ENCODE measurements around the gene SRA1. TPM values are rescaled to one million over a fixed set of nuclear protein-coding genes. Genes with fewer than 3 reads are reported as not detected.
A peak's percentile ranks its signal among the peaks of the same experiment; 100 is the strongest.

The SRA1 gene
- total and polyA plus RNA-seq, 2 of the 4 experiments (the other 2 are of a cell fraction), result 52.9 to 54.8 TPM

- CTCF ChIA-PET, result no interaction called here
- peak; percentile 26 for DNase-seq
- no CpG with 5 or more reads among the region's 8 CpGs for WGBS, 2 experiments (ENCODE audit: extremely low coverage in 2 of 2, insufficient read length in 1 of 2)
Measured at GRCh38 chr5:140575309-140575708, 18.0 kb upstream of the SRA1 start.

More at GRCh38 chr5:140575309-140575708, 18.0 kb upstream of the SRA1 start:
- dilution Hi-C loops (cut with HindIII; ENCODE audit: low sequenced_read_pairs, unreplicated experiment), result no loop called here
- Histone ChIP-seq H3K27me3 (ENCODE audit: control insufficient read depth, insufficient read depth, low read length) (no peaks in the 10 kb centered on the region), H2BK15ac (ENCODE audit: low read depth, low read length) (no peak overlapping the region), H3K14ac (replicated peaks; ENCODE audit: low read depth, low read length) (no peak overlapping the region), H3K27ac (ENCODE audit: insufficient read depth, low read length) (no peak overlapping the region), H2BK5ac (ENCODE audit: low read depth, low read length, poor library complexity, severe bottlenecking) (no peak overlapping the region), H3K9me3 (ENCODE audit: control insufficient read depth, insufficient read depth, low read length) (no peaks in the 10 kb centered on the region), H3K79me1 (ENCODE audit: low read depth in 1 of 2, low read length in 2 of 2) (no peaks in the 10 kb centered on the region; a peak in 1 of 4 replicates), H4K91ac (ENCODE audit: insufficient read depth, low read depth, low read length) (no peak overlapping the region), H4K5ac (ENCODE audit: low read depth, low read length) (no peak overlapping the region), H3K36me3 (ENCODE audit: control insufficient read depth, insufficient read depth, low read length) (0 out of 2 replicates have a peak, but pooled peaks cover 2% of the 10 kb centered on the region), H3K9me1 (ENCODE audit: insufficient read depth, low read length) (peaks cover 2% of the 10 kb centered on the region; the same call in 1 of the 2 replicates), H3K23ac (ENCODE audit: low read depth, low read length) (no peak overlapping the region), H3K4me3 (ENCODE audit: insufficient read depth, low read depth, low read length) (no peak overlapping the region), H4K20me1 (ENCODE audit: insufficient read depth, low read length) (no peaks in the 10 kb centered on the region), H3K18ac (ENCODE audit: low read depth, low read length) (no peak overlapping the region), H2BK120ac (ENCODE audit: low read depth, low read length) (no peak overlapping the region), H2BK20ac (ENCODE audit: low read depth, low read length) (no peak overlapping the region), H3K4ac (ENCODE audit: low read depth, low read length) (no peak overlapping the region), H3K4me2 (ENCODE audit: low read depth, low read length) (no peak overlapping the region), H2AK5ac (ENCODE audit: low read depth, low read length) (no peak overlapping the region), H3K56ac (ENCODE audit: extremely low read depth, insufficient read depth, low read length) (no peak overlapping the region), H2AK9ac (replicated peaks; ENCODE audit: low read depth, low read length, poor library complexity) (no peak overlapping the region), H3K9ac (ENCODE audit: low read depth, low read length) (no peak overlapping the region), H2AFZ (replicated peaks; ENCODE audit: low read length, poor library complexity) (peak overlapping the region; percentile 9), H4K8ac (ENCODE audit: low read depth in 2 of 2, low read length in 2 of 2) (no peak overlapping the region), H3K4me1 (ENCODE audit: control insufficient read depth, insufficient read depth, low read length) (peaks cover 5% of the 10 kb centered on the region; the same call in 1 of the 2 replicates)
- ATAC-seq (ENCODE audit: low read depth), result peak; percentile 52; the same call in 1 of the 2 replicates
- intact Hi-C loops (cut with micrococcal nuclease), result loop anchor here (1.0 kb wide), 1 partner anchor 60 kb away; no protein-coding TSS in a partner anchor
- BruUV-seq (replicated peaks), result no TSS peak
- TF ChIP-seq, protein P1, sequence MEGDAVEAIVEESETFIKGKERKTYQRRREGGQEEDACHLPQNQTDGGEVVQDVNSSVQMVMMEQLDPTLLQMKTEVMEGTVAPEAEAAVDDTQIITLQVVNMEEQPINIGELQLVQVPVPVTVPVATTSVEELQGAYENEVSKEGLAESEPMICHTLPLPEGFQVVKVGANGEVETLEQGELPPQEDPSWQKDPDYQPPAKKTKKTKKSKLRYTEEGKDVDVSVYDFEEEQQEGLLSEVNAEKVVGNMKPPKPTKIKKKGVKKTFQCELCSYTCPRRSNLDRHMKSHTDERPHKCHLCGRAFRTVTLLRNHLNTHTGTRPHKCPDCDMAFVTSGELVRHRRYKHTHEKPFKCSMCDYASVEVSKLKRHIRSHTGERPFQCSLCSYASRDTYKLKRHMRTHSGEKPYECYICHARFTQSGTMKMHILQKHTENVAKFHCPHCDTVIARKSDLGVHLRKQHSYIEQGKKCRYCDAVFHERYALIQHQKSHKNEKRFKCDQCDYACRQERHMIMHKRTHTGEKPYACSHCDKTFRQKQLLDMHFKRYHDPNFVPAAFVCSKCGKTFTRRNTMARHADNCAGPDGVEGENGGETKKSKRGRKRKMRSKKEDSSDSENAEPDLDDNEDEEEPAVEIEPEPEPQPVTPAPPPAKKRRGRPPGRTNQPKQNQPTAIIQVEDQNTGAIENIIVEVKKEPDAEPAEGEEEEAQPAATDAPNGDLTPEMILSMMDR (conservative IDR thresholded peaks at IDR 0.05; ENCODE audit: low read depth, low read length), result peak; percentile 45; the same call in 1 of the 2 replicates
- peak; percentile 48; the same call in 1 of the 2 replicates for TF ChIP-seq RAD21 (IDR thresholded peaks at IDR 0.05; ENCODE audit: low read length)
- peak; percentile 46 for TF ChIP-seq SMC3 (IDR thresholded peaks at IDR 0.05; ENCODE audit: low read depth, low read length)
- TF ChIP-seq CEBPB (IDR thresholded peaks at IDR 0.05; ENCODE audit: low read depth, low read length), result no peak
- no peak for TF ChIP-seq MAZ (IDR thresholded peaks at IDR 0.05; ENCODE audit: borderline replicate concordance, low read depth, low read length)
- POLR2A ChIA-PET (ENCODE audit: unreplicated experiment), result interaction anchor here (0.5 kb wide), 1 partner anchor 160 kb away, joined by 5 read pairs; no protein-coding TSS in a partner anchor
- in situ Hi-C loops (cut with MboI; ENCODE audit: low sequenced_read_pairs), result no loop called here

Data from IMR-90 (cell line).